Measurements from ENCODE around the gene KAT14.

- TF ChIP-seq, protein P1, sequence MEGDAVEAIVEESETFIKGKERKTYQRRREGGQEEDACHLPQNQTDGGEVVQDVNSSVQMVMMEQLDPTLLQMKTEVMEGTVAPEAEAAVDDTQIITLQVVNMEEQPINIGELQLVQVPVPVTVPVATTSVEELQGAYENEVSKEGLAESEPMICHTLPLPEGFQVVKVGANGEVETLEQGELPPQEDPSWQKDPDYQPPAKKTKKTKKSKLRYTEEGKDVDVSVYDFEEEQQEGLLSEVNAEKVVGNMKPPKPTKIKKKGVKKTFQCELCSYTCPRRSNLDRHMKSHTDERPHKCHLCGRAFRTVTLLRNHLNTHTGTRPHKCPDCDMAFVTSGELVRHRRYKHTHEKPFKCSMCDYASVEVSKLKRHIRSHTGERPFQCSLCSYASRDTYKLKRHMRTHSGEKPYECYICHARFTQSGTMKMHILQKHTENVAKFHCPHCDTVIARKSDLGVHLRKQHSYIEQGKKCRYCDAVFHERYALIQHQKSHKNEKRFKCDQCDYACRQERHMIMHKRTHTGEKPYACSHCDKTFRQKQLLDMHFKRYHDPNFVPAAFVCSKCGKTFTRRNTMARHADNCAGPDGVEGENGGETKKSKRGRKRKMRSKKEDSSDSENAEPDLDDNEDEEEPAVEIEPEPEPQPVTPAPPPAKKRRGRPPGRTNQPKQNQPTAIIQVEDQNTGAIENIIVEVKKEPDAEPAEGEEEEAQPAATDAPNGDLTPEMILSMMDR (IDR thresholded peaks at IDR 0.05; ENCODE audit: borderline replicate concordance, extremely low read depth, low read length, poor library complexity, severe bottlenecking): no peak
- no peak for TF ChIP-seq EZH2 (IDR thresholded peaks at IDR 0.05; ENCODE audit: borderline replicate concordance, low read depth, low read length, severe bottlenecking)
Observed at GRCh38 chr20:18165553-18165952, 27.9 kb downstream of the KAT14 start.

All from DND-41 (cell line).